Stimulated activated naive CD8-positive, alpha-beta T cell treated with anti-CD3 and anti-CD28 coated beads, Interleukin-15, Interleukin-2, amounts not matched to agents 100 U/mL and 50 U/mL, for 24 hours (primary cell): ENCODE data around the gene MPV17L2.

Experiments used
- ATAC-seq: fragments of 150-1000 bp; cut with Tn5 transposase; one replicate; pipeline ENCODE4 v1.10.0; 2021
- DNase-seq: peaks from one replicate; pipeline ENCODE4 v3.0.0; 2021

The MPV17L2 gene

DNA sequence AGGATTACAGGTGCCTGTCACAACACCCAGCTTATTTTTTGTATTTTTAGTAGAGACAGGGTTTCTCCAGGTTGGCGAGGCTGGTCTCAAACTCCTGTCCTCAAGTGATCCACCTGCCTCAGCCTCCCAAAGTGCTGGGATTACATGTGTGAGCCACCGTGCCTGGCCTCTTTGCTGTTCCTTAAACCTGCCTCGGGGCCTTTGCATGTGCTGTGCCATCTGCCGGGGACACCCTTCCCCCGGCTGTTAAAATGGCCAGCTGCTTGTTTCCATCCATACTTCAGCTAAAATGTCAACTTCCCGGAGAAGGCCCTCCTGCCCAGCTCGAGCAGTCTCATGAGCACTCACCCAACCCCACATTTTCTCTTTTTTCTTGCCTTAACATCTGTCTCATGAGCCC is 52.3 kb downstream of the MPV17L2 start:
- ATAC-seq, result no peak
- DNase-seq, result no peak
